ENCODE measurements around the gene TRIM62.

Gene TRIM62

GRCh38 chr1:33098371-33098770, 83.5 kb downstream of the TRIM62 start:
- DNase-seq (ENCODE audit: low read depth in 2 of 2): no peak

- no peak for DNase-seq (ENCODE audit: low read depth in 2 of 2)
Observed at GRCh38 chr1:33097762-33098161, 84.1 kb downstream of the TRIM62 start.

- DNase-seq (ENCODE audit: low read depth in 2 of 2): no peak
Observed at GRCh38 chr1:33097137-33097611, 84.7 kb downstream of the TRIM62 start.

- no peak for DNase-seq (ENCODE audit: low read depth in 2 of 2)
Observed at GRCh38 chr1:33096363-33097005, 85.4 kb downstream of the TRIM62 start.
